NCI-H460 (cell line): Measurements from ENCODE around the gene HS3ST1. TPM values are rescaled to one million over a fixed set of nuclear protein-coding genes. Genes with fewer than 3 reads are reported as not detected.

Experiments used
- DNase-seq: peaks from one replicate; pipeline ENCODE4 v3.0.0-alpha.2; 2016; ENCODE audit warnings: low read depth; ENCODE audit errors: extremely low read depth
- total RNA-seq: library from RNA; depleted of rRNA; stranded (reverse); fragments of >200 nt; shearing (Covaris generic); gene quantifications from 2 replicates; pipeline ENCODE4 v1.2.3, GENCODE V29; 2014

The HS3ST1 gene
- total RNA-seq, 1 experiment from 2014 or later, result 0.54 TPM

- no peak for DNase-seq
These were observed 7.4 kb upstream of the HS3ST1 start for GRCh38 chr4:11436084-11436483.

- DNase-seq, result no peak
These were observed 6.9 kb upstream of the HS3ST1 start for GRCh38 chr4:11435557-11435956.

DNA sequence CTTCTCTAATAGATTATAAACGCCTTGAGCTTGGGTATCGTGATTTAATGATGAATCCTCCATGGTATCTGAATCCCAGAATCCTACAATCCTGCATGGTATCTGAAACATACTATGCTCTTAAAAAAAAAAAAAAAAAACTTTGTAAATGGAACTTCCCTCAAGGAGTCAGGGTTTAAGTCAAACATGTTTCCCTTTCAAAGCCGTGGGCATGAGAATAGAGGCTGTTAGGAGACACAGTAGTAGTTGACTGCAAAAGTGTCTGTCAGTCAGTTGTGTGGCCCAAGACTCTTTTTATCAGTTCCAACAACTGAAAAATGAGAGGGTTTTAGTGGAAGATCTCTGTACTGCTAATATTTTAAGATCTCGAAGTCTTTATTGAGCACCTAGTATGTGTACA is 2.4 kb upstream of the HS3ST1 start:
- no peak for DNase-seq

DNA sequence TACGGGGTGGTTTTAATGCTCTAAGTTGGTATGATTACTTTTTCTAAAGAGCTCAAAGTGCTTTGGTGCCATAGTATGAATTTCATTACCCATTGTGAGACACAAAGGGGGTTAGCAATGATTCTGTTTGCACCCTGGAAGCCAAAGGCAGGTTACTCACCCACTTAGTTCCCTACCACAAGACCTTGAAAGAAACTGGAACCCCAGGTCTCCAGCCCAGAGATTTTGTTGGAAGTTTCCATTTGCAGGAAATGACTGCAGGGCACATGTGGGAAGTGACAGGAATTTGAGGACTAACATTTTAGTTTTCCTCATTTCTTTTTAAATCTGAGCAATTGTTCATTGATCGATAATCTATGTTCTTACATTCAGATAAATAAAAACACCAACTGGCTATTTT is 1.8 kb upstream of the HS3ST1 start:
- DNase-seq, result no peak

DNA sequence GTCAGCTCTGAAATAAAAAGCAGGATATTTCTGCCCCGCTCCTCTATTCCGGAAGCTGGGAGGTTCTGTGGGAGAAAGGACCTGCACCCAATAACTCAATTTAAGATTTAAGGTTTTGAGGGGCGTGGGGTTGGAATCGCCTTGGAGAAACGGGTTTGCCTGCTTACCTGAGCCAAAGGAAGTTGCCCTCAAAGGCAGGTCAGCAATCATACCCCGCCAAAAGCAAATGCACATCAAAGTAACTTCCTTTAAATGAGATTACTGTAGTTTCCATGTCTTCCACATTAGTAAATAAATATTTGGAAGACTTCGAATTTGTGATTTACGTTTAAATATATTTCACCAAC is 978 bp upstream of the HS3ST1 start:
- no peak for DNase-seq

GRCh38 chr4:11428899-11429698 is 405 bp upstream of the HS3ST1 start:
- peak; percentile 61 for DNase-seq

DNA sequence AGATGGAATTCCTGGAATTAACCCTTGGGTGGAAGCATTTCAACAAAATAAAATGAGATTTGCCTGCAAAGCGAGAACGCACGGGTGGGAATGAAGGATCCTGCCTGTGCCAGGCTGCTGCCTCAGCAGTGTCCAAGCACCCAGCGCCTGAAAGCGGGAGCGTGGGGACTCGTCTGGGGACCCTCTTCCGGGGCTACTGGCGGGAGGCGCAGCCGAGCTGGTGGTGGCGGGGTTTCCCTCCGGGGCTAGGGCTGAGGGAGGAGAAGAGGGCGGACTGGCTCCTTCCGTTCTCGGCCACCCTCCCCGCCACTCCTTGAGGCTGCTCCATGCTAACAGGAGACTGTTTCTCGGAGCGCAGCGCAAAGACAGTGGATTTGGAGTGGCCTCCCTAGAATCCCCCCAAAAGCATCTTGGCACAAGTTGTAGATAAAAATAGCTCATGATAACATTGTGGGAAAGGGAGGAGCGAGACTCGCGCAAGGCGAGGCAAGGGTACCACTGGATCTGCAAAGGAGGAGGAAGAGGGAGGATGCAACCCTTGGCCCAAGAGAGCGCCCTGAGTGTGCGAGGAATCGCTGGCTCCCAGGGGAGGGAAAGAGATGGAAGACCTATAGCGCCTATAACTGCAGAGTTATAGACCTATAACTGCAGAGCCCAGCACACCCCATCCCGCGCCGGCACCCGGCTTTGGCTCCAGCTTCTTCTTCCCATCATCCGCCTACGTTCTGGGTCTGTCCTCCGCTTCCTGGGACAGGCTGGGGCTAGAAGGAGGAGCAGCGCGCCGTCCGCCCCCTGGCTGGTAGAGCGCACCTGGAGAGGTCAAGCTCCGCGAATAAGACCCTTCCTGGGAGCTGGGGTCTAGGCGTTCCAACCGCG is 1.3 kb downstream of the HS3ST1 start:
- DNase-seq, result no peak

DNA sequence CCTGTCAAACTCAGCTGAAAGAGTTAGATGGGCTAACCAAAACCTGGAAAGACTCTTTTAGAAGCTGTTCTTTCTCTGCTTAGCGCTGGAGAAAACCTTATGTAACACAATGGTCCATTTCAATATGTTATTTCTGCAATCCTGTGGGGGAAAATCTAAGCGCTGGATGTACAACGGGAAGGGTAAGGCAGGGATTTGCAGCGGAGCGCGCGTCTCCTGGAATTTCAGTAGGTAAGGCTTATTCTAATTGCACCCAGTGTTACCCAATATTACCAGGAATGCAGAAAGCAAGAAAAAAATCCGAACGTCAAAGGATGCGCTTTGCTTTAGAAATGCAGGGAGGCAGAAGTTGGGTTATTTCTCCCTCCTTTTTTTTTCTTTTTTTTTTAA is 2.0 kb downstream of the HS3ST1 start:
- DNase-seq, result no peak

DNA sequence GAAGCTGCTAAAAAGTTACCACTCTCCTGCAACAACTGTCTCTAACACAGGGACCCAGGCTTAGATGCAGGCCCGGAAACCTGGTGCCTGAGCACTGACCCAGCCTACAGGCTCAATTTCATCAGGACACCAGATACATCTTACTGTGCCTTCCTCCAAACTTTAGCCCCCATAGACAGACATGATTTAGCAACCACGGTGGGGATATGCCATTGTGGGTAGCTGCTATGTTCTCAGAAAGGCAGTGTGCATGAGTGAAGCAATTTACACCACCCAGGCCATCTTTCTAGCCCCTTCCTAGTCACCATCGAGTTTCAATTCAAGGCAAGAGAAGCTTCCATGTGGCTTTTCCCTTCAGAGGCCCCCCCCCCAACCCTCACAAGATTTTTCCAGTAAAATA is 2.7 kb downstream of the HS3ST1 start:
- DNase-seq, result no peak

DNA sequence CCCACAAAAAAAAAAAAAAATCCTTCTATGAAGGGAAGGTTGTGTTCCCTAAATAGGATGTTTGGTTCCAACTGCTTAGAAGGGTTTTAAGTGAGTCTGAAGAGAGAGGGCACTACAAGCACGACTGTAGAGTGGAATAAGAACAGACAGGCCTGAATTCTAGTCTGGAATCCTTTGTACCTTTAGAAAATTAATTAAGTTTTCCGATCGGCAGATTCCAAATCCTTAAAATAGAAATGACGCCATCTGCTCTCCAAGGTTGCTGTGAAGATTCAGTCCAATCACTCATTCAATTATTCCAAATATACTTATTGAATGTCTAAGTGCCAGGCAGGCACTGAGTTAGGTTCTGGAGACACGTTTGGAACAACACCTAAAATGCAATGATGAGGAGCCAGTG is 3.8 kb downstream of the HS3ST1 start:
- no peak for DNase-seq

DNA sequence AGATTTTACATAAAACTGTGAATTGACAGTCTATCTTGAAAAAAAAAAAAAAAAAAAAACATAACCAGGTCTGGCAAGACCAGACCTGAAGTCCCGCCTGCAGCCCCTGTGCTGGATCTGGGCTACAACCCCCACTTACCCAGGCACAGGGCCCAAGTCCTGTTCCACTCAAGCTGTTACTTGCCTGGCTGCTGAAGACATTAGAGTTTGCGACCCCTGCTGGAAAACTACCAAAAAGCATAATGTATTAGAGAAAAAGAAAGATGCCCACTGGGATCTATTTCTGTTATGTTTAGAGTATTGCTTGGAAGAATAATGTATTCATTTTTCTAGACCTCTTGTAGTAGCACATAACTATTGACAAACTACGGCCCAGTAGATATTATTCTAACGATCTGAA is 4.7 kb downstream of the HS3ST1 start:
- peak; percentile 19 for DNase-seq

- DNase-seq, result no peak
These were observed 5.2 kb downstream of the HS3ST1 start for GRCh38 chr4:11423465-11423864.

- DNase-seq, result no peak
These were observed 7.6 kb downstream of the HS3ST1 start for GRCh38 chr4:11421116-11421515.

GRCh38 chr4:11420327-11420726 is 8.4 kb downstream of the HS3ST1 start:
- DNase-seq, result no peak

GRCh38 chr4:11418610-11419009 is 10.1 kb downstream of the HS3ST1 start:
- no peak for DNase-seq

DNA sequence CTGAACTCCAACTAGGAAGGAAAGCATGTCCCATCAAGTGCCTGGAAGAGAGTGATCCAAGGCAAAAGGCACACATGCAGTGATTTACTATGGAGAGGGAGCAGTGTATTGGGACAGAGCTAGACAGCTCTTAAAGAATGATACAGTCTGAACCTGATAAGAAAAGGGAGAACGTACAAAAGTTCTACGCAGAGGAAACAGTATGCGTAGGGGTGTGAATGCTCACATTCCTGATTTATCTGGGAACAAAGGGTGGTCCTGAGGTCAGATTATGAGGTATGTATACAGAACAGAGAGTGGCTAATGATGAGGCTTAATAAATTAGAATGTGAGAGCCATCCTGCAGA is 12.0 kb downstream of the HS3ST1 start:
- DNase-seq, result no peak

- no peak for DNase-seq
These were observed 12.5 kb downstream of the HS3ST1 start for GRCh38 chr4:11416071-11416766.

DNA sequence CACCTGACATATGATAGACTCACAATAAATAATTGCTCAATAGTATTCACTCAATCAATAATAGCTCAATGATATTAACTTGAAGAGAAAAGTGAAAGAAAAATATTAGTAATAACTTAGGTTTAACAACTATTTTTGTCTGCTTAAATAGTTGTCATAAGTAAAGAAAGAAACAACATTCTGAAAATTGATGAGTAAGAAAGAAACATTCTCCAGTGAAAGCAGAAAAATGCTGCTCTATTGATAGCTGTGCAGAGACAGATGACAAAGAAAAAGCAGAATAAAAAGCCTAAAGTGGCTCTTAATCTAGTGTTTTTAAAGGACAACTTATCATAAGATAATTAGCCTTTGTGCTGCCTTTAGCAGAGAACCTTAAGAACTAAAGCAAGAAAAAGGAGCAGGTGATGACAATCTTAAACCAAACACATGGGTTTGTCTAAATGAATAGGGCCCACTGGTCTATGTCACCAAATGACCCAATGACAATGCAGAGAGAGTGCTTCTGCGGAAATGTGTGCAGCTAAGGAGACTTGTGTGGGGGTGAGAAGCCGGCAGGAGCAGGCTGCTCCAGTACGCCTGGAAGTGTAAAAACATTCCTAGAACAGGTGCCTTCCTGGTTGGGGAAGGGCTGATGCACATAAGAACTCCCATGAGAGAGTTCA is 13.2 kb downstream of the HS3ST1 start:
- no peak for DNase-seq

DNA sequence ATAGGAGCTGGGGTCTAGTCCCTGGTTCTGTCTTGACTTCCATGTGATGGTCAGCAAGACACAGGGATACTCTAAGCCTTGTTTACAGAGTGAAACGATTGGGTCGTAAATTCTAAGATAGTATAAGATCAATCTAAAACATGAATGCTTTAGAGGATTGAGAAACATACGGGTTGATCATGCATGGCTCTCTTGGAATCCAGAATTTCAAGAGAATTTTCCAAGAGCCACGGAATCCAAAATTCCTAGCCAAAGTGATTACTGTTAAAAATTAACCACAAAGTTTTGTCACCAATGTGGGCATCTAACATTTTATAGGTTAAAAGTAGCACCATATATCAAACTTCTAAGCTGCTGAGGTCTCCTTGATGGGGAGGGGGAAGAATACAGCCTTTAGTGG is 16.5 kb downstream of the HS3ST1 start:
- no peak for DNase-seq

DNA sequence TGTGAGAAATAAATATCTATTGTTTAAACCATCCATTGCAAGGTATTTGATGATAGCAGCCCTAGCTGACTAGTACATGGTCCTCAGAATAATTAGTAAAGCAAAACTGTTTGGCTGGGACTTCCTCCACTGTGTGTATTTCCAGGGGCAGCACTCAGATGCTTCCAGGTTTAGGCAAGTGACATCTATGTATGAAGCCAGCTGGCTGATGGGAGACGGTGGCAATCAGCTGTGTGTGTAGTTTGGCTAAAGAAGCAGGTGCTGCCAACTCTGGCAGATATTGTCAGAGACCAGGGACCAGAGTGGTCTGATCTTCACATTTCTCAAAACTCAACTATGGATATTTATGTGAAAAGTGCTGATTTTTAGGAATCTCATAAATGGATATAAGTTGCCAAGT is 19.1 kb downstream of the HS3ST1 start:
- DNase-seq, result no peak
